NB4 (cell line): ENCODE data around the gene PRR5L.

Experiments used
- POLR2A ChIP-seq: IDR thresholded peaks from 2 replicates; pipeline ENCODE4 v1.6.1; 2011; ENCODE audit warnings: mild to moderate bottlenecking; ENCODE audit not compliant: insufficient read length; ENCODE audit errors: extremely low read depth
- TF ChIP-seq, protein P1 (sequence below): IDR thresholded peaks from one replicate; pipeline ENCODE4 v1.5.1; 2012; ENCODE audit warnings: low read depth, low read length
- TF ChIP-seq, protein P2 (sequence below): IDR thresholded peaks from 2 replicates; pipeline ENCODE4 v1.6.1; 2011; ENCODE audit warnings: low read depth, low read length

GRCh38 chr11:36456156-36456555 lies 160.1 kb downstream of the PRR5L start:
- TF ChIP-seq, protein P1, sequence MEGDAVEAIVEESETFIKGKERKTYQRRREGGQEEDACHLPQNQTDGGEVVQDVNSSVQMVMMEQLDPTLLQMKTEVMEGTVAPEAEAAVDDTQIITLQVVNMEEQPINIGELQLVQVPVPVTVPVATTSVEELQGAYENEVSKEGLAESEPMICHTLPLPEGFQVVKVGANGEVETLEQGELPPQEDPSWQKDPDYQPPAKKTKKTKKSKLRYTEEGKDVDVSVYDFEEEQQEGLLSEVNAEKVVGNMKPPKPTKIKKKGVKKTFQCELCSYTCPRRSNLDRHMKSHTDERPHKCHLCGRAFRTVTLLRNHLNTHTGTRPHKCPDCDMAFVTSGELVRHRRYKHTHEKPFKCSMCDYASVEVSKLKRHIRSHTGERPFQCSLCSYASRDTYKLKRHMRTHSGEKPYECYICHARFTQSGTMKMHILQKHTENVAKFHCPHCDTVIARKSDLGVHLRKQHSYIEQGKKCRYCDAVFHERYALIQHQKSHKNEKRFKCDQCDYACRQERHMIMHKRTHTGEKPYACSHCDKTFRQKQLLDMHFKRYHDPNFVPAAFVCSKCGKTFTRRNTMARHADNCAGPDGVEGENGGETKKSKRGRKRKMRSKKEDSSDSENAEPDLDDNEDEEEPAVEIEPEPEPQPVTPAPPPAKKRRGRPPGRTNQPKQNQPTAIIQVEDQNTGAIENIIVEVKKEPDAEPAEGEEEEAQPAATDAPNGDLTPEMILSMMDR: no peak
- no peak for TF ChIP-seq POLR2A
- TF ChIP-seq, protein P2, sequence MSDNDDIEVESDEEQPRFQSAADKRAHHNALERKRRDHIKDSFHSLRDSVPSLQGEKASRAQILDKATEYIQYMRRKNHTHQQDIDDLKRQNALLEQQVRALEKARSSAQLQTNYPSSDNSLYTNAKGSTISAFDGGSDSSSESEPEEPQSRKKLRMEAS: no peak
